Right lobe of liver (tissue), 4 donors: ENCODE data around the gene BRSK1.

Experiments
- CTCF ChIP-seq, 4 donors: fragments of 200-600 bp in 3 of 4; fragments of 450-650 bp in 1 of 4; IDR thresholded peaks; one replicate each; pipeline versions ENCODE4 v1.5.1 to v1.8.0; 2016 to 2022; ENCODE audit warnings: antibody characterized with exemption in 4 of 4, mild to moderate bottlenecking in 2 of 4
- POLR2A ChIP-seq: fragments of 450-650 bp; IDR thresholded peaks from one replicate; pipeline ENCODE4 v1.6.1; 2017; ENCODE audit warnings: antibody characterized with exemption, mild to moderate bottlenecking
- donor health status: DM: no; HTN: no; CAD: no.
- donor health status: DM: no; HTN: no; CAD: no.
- donor health status: DM: no; HTN: yes; CAD: no.

GRCh38 chr19:55250262-55251036, 33.3 kb upstream of the BRSK1 start:
- TF ChIP-seq CTCF (IDR thresholded peaks at IDR 0.05) (no peak), POLR2A (no peak)
